A673 (cell line): ENCODE measurements around the gene PLA2G2A.

Source experiments
- EZH2 ChIP-seq: fragments of 200-600 bp; sonication (generic); IDR thresholded peaks from 2 replicates; pipeline ENCODE4 v1.6.1; 2017; ENCODE audit warnings: borderline replicate concordance, low read depth, mild to moderate bottlenecking, mixed read lengths, antibody characterized with exemption, low read length; ENCODE audit not compliant: poor library complexity, severe bottlenecking
- TF ChIP-seq, protein P1 (sequence below): fragments of 300-800, 200-600 bp; sonication (generic); conservative IDR thresholded peaks from 2 replicates; pipeline ENCODE4 v1.5.1; 2017; ENCODE audit warnings: low read depth, mild to moderate bottlenecking, antibody characterized with exemption, low read length, moderate library complexity, mixed read lengths

DNA sequence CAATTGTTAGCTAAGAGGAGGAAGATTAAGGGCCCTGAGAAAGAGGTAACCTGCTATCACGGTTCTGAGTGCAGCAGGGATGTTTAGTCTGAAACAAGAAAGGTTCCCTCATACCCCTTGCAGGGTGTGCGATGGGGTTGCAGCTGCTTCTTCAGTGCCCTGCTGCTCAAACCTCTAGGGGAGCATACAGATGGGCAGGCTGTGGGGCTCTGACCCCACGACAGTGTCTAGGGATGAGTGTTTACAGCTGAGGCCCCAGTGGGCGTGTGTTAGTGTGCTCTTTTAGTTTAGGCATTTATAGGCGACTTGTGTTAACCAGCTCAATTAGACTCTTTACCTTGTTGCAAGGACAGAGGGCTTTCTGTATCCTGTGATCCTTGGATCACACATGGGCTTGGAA lies 49.3 kb upstream of the PLA2G2A start:
- TF ChIP-seq, protein P1, sequence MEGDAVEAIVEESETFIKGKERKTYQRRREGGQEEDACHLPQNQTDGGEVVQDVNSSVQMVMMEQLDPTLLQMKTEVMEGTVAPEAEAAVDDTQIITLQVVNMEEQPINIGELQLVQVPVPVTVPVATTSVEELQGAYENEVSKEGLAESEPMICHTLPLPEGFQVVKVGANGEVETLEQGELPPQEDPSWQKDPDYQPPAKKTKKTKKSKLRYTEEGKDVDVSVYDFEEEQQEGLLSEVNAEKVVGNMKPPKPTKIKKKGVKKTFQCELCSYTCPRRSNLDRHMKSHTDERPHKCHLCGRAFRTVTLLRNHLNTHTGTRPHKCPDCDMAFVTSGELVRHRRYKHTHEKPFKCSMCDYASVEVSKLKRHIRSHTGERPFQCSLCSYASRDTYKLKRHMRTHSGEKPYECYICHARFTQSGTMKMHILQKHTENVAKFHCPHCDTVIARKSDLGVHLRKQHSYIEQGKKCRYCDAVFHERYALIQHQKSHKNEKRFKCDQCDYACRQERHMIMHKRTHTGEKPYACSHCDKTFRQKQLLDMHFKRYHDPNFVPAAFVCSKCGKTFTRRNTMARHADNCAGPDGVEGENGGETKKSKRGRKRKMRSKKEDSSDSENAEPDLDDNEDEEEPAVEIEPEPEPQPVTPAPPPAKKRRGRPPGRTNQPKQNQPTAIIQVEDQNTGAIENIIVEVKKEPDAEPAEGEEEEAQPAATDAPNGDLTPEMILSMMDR: no peak
- TF ChIP-seq EZH2: no peak
